GM18951 (cell line): Measurements from ENCODE around the gene GABRR3.

Source experiments
- POLR2A ChIP-seq: IDR thresholded peaks from 4 replicates; pipeline ENCODE4 v1.6.1; 2011; ENCODE audit warnings: mild to moderate bottlenecking; ENCODE audit not compliant: insufficient read length, insufficient read depth; ENCODE audit errors: extremely low read depth
- in situ Hi-C: fragments of 300-500 bp; cut with MboI; formaldehyde crosslinking; loops from one replicate; pipeline ENCODE4 v1.12.0; 2022; ENCODE audit warnings: low sequenced_read_pairs, mixed read lengths, inconsistent platforms; ENCODE audit not compliant: unreplicated experiment

Gene GABRR3

GRCh38 chr3:97994328-97994945 is 40.7 kb downstream of the GABRR3 start:
- in situ Hi-C loops: no loop called here

GRCh38 chr3:97993526-97993925 is 41.6 kb downstream of the GABRR3 start:
- TF ChIP-seq POLR2A: no peak
- in situ Hi-C loops: no loop called here

More at GRCh38 chr3:97994328-97994945, 40.7 kb downstream of the GABRR3 start:
- no peak for TF ChIP-seq POLR2A

DNA sequence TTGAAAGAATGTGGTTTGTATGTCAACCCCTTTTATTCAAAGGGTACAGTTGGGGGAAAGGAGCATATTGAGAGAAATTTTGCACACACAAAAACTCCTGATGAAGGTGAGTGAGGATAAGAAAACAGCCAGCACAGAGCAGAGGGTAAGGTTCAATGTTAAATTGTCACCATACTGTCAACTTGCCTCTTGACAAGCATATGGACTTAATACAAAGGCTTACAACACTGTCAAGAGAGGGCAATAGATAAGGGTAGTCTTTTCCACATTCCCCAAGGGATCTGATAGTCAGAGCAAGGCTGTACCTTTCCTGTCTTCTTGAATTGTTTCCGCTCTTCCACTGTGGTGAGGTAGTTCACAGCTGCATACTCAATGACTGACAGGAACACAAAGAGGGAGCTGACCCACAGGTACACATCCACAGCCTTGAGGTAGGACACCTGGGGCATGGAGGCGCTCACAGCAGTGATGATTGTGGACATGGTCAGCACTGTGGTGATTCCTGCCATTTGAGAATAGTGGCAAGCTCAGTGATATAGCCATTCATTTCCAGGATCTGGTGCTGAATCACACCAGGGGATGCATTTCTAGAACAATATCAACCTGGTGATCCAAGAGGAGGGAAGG is 42.5 kb downstream of the GABRR3 start:
- in situ Hi-C loops: no loop called here

DNA sequence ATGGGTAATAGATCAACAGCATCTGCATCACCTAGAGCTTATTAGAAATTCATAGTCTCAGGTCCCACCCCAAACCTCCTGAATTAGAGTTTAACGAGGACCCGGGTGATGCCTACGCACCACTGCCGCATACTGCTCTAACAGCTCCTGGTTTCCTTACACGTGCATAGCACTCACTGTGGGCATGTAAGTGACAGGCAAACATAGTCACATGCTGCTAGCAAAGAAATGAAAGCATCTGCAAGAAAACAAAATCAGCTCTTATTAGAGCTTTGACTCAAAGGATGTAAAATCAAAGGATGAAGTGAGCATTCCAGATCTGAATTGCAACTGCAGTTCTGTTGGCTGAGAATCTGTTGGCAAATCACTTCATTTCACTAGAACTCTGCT is 43.8 kb downstream of the GABRR3 start:
- in situ Hi-C loops: no loop called here
- no peak for TF ChIP-seq POLR2A

More for the DNA sequence above, 42.5 kb downstream of the GABRR3 start:
- no peak for TF ChIP-seq POLR2A

GRCh38 chr3:97990624-97991292 is 44.4 kb downstream of the GABRR3 start:
- in situ Hi-C loops: no loop called here
- TF ChIP-seq POLR2A: no peak

- in situ Hi-C loops: no loop called here
Measured at GRCh38 chr3:97988784-97989568, 46.1 kb downstream of the GABRR3 start.

GRCh38 chr3:97987306-97987705 is 47.8 kb downstream of the GABRR3 start:
- in situ Hi-C loops: no loop called here
- TF ChIP-seq POLR2A: no peak

More at GRCh38 chr3:97988784-97989568, 46.1 kb downstream of the GABRR3 start:
- TF ChIP-seq POLR2A: no peak

DNA sequence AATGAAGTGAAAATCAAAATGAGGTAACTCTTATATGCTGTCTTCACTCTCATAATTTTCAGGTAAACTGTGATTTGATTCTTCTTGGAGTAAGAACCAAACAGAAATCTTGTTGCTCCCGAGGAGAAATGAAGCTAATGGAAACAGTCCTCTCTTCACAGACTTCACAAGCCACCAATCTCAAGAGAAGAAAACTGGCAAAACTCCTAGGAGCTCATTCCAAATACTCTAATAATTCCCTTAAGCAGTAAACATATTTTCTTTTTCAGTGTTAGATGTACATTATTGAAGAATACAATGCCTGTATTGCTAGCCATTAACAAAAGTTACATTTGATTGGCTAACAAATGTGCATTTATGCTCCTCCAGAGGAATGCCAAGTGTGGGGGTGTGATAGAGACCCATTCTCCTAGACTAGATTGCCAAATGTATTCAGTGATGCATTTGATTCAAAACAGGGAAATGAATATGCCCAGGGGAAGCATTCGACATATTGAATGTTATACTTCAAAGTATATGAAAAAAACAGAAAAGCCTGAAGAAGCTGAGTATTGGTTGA is 51.1 kb downstream of the GABRR3 start:
- no peak for TF ChIP-seq POLR2A
- in situ Hi-C loops: no loop called here

- TF ChIP-seq POLR2A: no peak
- in situ Hi-C loops: no loop called here
Measured at GRCh38 chr3:97981886-97982285, 53.2 kb downstream of the GABRR3 start.

- in situ Hi-C loops: no loop called here
- TF ChIP-seq POLR2A: no peak
Measured at GRCh38 chr3:97979610-97980009, 55.5 kb downstream of the GABRR3 start.

GRCh38 chr3:97975466-97975865 is 59.6 kb downstream of the GABRR3 start:
- no peak for TF ChIP-seq POLR2A
- in situ Hi-C loops: no loop called here

- in situ Hi-C loops: no loop called here
- no peak for TF ChIP-seq POLR2A
Measured at GRCh38 chr3:97974996-97975395, 60.1 kb downstream of the GABRR3 start.

- in situ Hi-C loops: no loop called here
- TF ChIP-seq POLR2A: no peak
Measured at GRCh38 chr3:97972976-97973375, 62.1 kb downstream of the GABRR3 start.
